NT2/D1 (cell line): ENCODE data around the gene LRBA.

Experiments
- SUZ12 ChIP-seq: IDR thresholded peaks from 2 replicates; pipeline ENCODE4 v1.6.1; 2011; ENCODE audit not compliant: insufficient read length, insufficient read depth; ENCODE audit errors: extremely low read depth
- ZNF274 ChIP-seq: IDR thresholded peaks from 2 replicates; pipeline ENCODE4 v1.6.1; 2011; ENCODE audit warnings: mild to moderate bottlenecking, low read depth, low read length

- TF ChIP-seq ZNF274 (no peak), SUZ12 (no peak)
These were observed 430.8 kb downstream of the LRBA start for GRCh38 chr4:150584111-150584915.
